ENCODE measurements around the gene BBC3.

The BBC3 gene

GRCh38 chr19:47230054-47230920, 712 bp downstream of the BBC3 start:
- DNase-seq: peak; percentile 89

GRCh38 chr19:47229676-47230053, 1.3 kb downstream of the BBC3 start:
- DNase-seq: peak; percentile 48

GRCh38 chr19:47228937-47229675, 1.9 kb downstream of the BBC3 start:
- no peak for DNase-seq

- peak; percentile 65 for DNase-seq
Observed at GRCh38 chr19:47228168-47228936, 2.6 kb downstream of the BBC3 start.

GRCh38 chr19:47227352-47228167, 3.4 kb downstream of the BBC3 start:
- peak; percentile 69 for DNase-seq

- DNase-seq: peak; percentile 76
Observed at GRCh38 chr19:47226426-47227351, 4.3 kb downstream of the BBC3 start.

- DNase-seq: peak; percentile 89
Observed at GRCh38 chr19:47225746-47226425, 5.1 kb downstream of the BBC3 start.

GRCh38 chr19:47221890-47222289, 9.1 kb downstream of the BBC3 start:
- DNase-seq: no peak

- no peak for DNase-seq
Observed at GRCh38 chr19:47221080-47221841, 9.7 kb downstream of the BBC3 start.

GRCh38 chr19:47215581-47215980, 15.4 kb downstream of the BBC3 start:
- DNase-seq: no peak

- DNase-seq: peak; percentile 90
Observed at GRCh38 chr19:47210689-47211316, 20.2 kb downstream of the BBC3 start.

GRCh38 chr19:47210180-47210490, 20.9 kb downstream of the BBC3 start:
- no peak for DNase-seq

GRCh38 chr19:47209319-47210179, 21.4 kb downstream of the BBC3 start:
- DNase-seq: no peak

GRCh38 chr19:47203254-47203653, 27.7 kb downstream of the BBC3 start:
- DNase-seq: no peak

GRCh38 chr19:47200530-47200929, 30.5 kb downstream of the BBC3 start:
- DNase-seq: no peak

GRCh38 chr19:47197141-47197540, 33.9 kb downstream of the BBC3 start:
- DNase-seq: no peak

- DNase-seq: no peak
Observed at GRCh38 chr19:47195434-47195833, 35.6 kb downstream of the BBC3 start.

GRCh38 chr19:47190167-47190727, 40.8 kb downstream of the BBC3 start:
- peak; percentile 71 for DNase-seq

All from stimulated activated CD8-positive, alpha-beta memory T cell treated with anti-CD3 and anti-CD28 coated beads, Interleukin-4, amount 100 ng/mL, for 48 hours (primary cell).